Lower lobe of right lung (tissue), 2 donors: Measurements from ENCODE around the gene HMGXB3. TPM values are rescaled to one million over a fixed set of nuclear protein-coding genes. Genes with fewer than 3 reads are reported as not detected.

Experiments used
- ATAC-seq, 2 donors: fragments of 200-7000 bp; cut with Tn5 transposase; one replicate each; pipeline ENCODE4 v1.9.1; 2020 to 2022; ENCODE audit warnings: mild to moderate bottlenecking in 2 of 2, moderate library complexity in 2 of 2
- DNase-seq: peaks from one replicate; pipeline ENCODE4 v3.0.0-alpha.2; 2020
- H3K27ac ChIP-seq: fragments of 200-600 bp; one replicate; pipeline ENCODE4 v1.8.0; 2022
- H3K27me3 ChIP-seq: fragments of 200-600 bp; one replicate; pipeline ENCODE4 v1.8.0; 2022; ENCODE audit warnings: low read depth
- H3K36me3 ChIP-seq: fragments of 200-600 bp; one replicate; pipeline ENCODE4 v1.8.0; 2022; ENCODE audit warnings: mild to moderate bottlenecking
- H3K4me1 ChIP-seq: fragments of 200-600 bp; one replicate; pipeline ENCODE4 v1.8.0; 2022
- H3K4me3 ChIP-seq: fragments of 200-600 bp; one replicate; pipeline ENCODE4 v1.8.0; 2022; ENCODE audit warnings: mild to moderate bottlenecking
- H3K9me3 ChIP-seq: fragments of 200-600 bp; one replicate; pipeline ENCODE4 v1.8.0; 2022
- CTCF ChIP-seq: fragments of 200-600 bp; IDR thresholded peaks from one replicate; pipeline ENCODE4 v1.8.0; 2022; ENCODE audit warnings: antibody characterized with exemption, mild to moderate bottlenecking
- intact Hi-C: fragments of 100-400 bp; cut with DNase I; formaldehyde crosslinking; loops from one replicate; pipeline ENCODE4 v1.11.0; 2022
- total RNA-seq: library from RNA; stranded (reverse); fragmentation: NEBNext Ultra II Directional; extraction: Animal tissue kit (Norgen Biotek cat#: 25700); gene quantifications from one replicate; pipeline ENCODE4 v1.2.1, GENCODE V29; 2021
- donor health status: DM: no; HTN: yes; CAD: no; lungs with severe emphysema.

HMGXB3 gene
- total RNA-seq, 1 donor from 2014 or later, result 28.3 TPM

- Histone ChIP-seq H3K9me3 (no peaks in the 10 kb centered on the region), H3K4me3 (no peak overlapping the region), H3K4me1 (peaks cover 16% of the 10 kb centered on the region), H3K36me3 (peaks cover 6% of the 10 kb centered on the region), H3K27me3 (no peaks in the 10 kb centered on the region), H3K27ac (no peak overlapping the region)
- DNase-seq, result no peak
- no peak for ATAC-seq
- no peak for TF ChIP-seq CTCF
- intact Hi-C loops, result no loop called here
These were observed 69.4 kb downstream of the HMGXB3 start for GRCh38 chr5:150069672-150070627.

- peaks cover 16% of the 10 kb centered on the region for H3K4me1 ChIP-seq
- ATAC-seq, result no peak
These were observed 70.3 kb downstream of the HMGXB3 start for GRCh38 chr5:150070821-150071220.

DNA sequence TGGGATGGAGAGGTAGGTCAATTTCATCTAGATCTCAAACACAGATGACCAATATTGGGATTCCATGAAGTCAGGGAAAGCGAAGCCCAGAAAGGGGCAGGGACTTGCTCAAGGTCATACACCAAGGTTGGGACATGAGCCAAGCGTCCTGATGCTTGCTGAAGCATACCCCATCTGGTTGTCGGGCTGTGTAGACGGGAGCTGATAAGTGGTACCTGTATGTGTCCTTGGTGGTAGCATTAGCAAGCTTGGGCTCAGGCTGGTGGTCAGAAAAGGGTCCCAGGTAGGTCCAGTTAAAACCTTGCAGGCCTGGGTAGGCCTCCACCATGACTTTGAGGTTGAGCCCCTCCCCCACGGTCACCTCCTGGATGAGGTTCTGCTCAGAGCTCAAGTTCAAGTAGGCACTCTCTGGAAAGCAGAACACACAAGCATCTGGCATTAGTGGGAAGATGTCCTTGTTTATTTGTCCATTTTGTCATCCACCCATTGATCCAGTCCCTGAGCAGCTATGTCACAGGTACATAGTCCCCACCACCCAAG is 72.6 kb downstream of the HMGXB3 start:
- intact Hi-C loops, result no loop called here
- no peak overlapping the region for H3K4me3 ChIP-seq
- ATAC-seq (no peak), DNase-seq (no peak)
- no peak for TF ChIP-seq CTCF
- no peaks in the 10 kb centered on the region for H3K9me3 ChIP-seq
- no peak overlapping the region for H3K27ac ChIP-seq
- no peaks in the 10 kb centered on the region for H3K4me1 ChIP-seq
- no peaks in the 10 kb centered on the region for H3K27me3 ChIP-seq
- peaks cover 13% of the 10 kb centered on the region for H3K36me3 ChIP-seq

More at GRCh38 chr5:150070821-150071220, 70.3 kb downstream of the HMGXB3 start:
- Histone ChIP-seq H3K27ac (no peak overlapping the region), H3K36me3 (peaks cover 6% of the 10 kb centered on the region), H3K9me3 (no peaks in the 10 kb centered on the region), H3K27me3 (no peaks in the 10 kb centered on the region), H3K4me3 (no peak overlapping the region)
- intact Hi-C loops, result no loop called here
- DNase-seq, result no peak
- no peak for TF ChIP-seq CTCF

- Histone ChIP-seq H3K27me3 (no peaks in the 10 kb centered on the region), H3K27ac (no peak overlapping the region), H3K4me1 (no peaks in the 10 kb centered on the region), H3K36me3 (peaks cover 13% of the 10 kb centered on the region), H3K4me3 (no peak overlapping the region), H3K9me3 (no peaks in the 10 kb centered on the region)
- no peak for TF ChIP-seq CTCF
- intact Hi-C loops, result no loop called here
- no peak for ATAC-seq
- no peak for DNase-seq
These were observed 73.1 kb downstream of the HMGXB3 start for GRCh38 chr5:150073677-150074076.

- Histone ChIP-seq H3K4me3 (no peak overlapping the region), H3K27me3 (no peaks in the 10 kb centered on the region), H3K9me3 (no peaks in the 10 kb centered on the region), H3K27ac (no peak overlapping the region), H3K36me3 (peaks cover 7% of the 10 kb centered on the region), H3K4me1 (no peaks in the 10 kb centered on the region)
- intact Hi-C loops, result no loop called here
- DNase-seq (no peak), ATAC-seq (no peak)
- no peak for TF ChIP-seq CTCF
These were observed 74.7 kb downstream of the HMGXB3 start for GRCh38 chr5:150075233-150075632.
